Measurements from ENCODE around the gene TP53.
A peak's percentile ranks its signal among the peaks of the same experiment; 100 is the strongest.

TP53 gene

GRCh38 chr17:7686222-7687071, 843 bp downstream of the TP53 start:
- H3K4me3 ChIP-seq (replicated peaks; ENCODE audit: low read depth, low read length): peak overlapping the region; percentile 100
- peak; percentile 81 for DNase-seq (ENCODE audit: extremely low read depth, insufficient read length)
- H3K27me3 ChIP-seq (replicated peaks; ENCODE audit: control insufficient read depth, insufficient read depth, low read length): no peaks in the 10 kb centered on the region
- TF ChIP-seq CTCF (IDR thresholded peaks at IDR 0.05; ENCODE audit: insufficient read depth, low read length, poor library complexity, severe bottlenecking): no peak
- H3K36me3 ChIP-seq (ENCODE audit: control insufficient read depth, insufficient read depth, low read length): no peaks in the 10 kb centered on the region; the same call in none of the 2 replicates

GRCh38 chr17:7685533-7686221, 1.6 kb downstream of the TP53 start:
- H3K4me3 ChIP-seq (replicated peaks; ENCODE audit: low read depth, low read length): peak overlapping the region; percentile 100
- peak; percentile 95 for DNase-seq (ENCODE audit: extremely low read depth, insufficient read length)
- no peak for TF ChIP-seq CTCF (IDR thresholded peaks at IDR 0.05; ENCODE audit: insufficient read depth, low read length, poor library complexity, severe bottlenecking)
- H3K27me3 ChIP-seq (replicated peaks; ENCODE audit: control insufficient read depth, insufficient read depth, low read length): no peaks in the 10 kb centered on the region
- H3K36me3 ChIP-seq (ENCODE audit: control insufficient read depth, insufficient read depth, low read length): no peaks in the 10 kb centered on the region; the same call in none of the 2 replicates

GRCh38 chr17:7684851-7685532, 2.3 kb downstream of the TP53 start:
- DNase-seq (ENCODE audit: extremely low read depth, insufficient read length): no peak
- no peak for TF ChIP-seq CTCF (IDR thresholded peaks at IDR 0.05; ENCODE audit: insufficient read depth, low read length, poor library complexity, severe bottlenecking)
- no peaks in the 10 kb centered on the region; the same call in 1 of the 2 replicates for H3K36me3 ChIP-seq (ENCODE audit: control insufficient read depth, insufficient read depth, low read length)
- peak overlapping the region; percentile 100 for H3K4me3 ChIP-seq (replicated peaks; ENCODE audit: low read depth, low read length)
- no peaks in the 10 kb centered on the region for H3K27me3 ChIP-seq (replicated peaks; ENCODE audit: control insufficient read depth, insufficient read depth, low read length)

GRCh38 chr17:7677388-7678067, 9.8 kb downstream of the TP53 start:
- Histone ChIP-seq H3K36me3 (ENCODE audit: control insufficient read depth, insufficient read depth, low read length) (peaks cover 24% of the 10 kb centered on the region), H3K4me3 (replicated peaks; ENCODE audit: low read depth, low read length) (no peak overlapping the region), H3K27me3 (replicated peaks; ENCODE audit: control insufficient read depth, insufficient read depth, low read length) (no peaks in the 10 kb centered on the region)
- TF ChIP-seq CTCF (IDR thresholded peaks at IDR 0.05; ENCODE audit: insufficient read depth, low read length, poor library complexity, severe bottlenecking): no peak
- no peak for DNase-seq (ENCODE audit: extremely low read depth, insufficient read length)

DNA sequence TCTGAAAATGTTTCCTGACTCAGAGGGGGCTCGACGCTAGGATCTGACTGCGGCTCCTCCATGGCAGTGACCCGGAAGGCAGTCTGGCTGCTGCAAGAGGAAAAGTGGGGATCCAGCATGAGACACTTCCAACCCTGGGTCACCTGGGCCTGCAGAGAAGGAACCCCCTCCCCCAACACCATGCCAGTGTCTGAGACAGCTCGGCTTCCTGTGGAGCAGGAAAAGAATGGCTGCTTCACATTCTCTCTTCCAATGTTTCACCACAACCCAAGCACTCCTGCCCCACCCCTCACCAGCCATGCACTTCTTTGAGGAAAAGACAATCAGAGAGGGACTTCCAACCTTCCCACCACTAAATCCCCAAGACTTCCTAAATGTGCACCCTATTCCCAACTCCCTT, 10.8 kb downstream of the TP53 start:
- H3K4me3 ChIP-seq (replicated peaks; ENCODE audit: low read depth, low read length): no peak overlapping the region
- no peak for DNase-seq (ENCODE audit: extremely low read depth, insufficient read length)

More for the DNA sequence above, 10.8 kb downstream of the TP53 start:
- peaks cover 26% of the 10 kb centered on the region for H3K36me3 ChIP-seq (ENCODE audit: control insufficient read depth, insufficient read depth, low read length)
- no peaks in the 10 kb centered on the region for H3K27me3 ChIP-seq (replicated peaks; ENCODE audit: control insufficient read depth, insufficient read depth, low read length)
- no peak for TF ChIP-seq CTCF (IDR thresholded peaks at IDR 0.05; ENCODE audit: insufficient read depth, low read length, poor library complexity, severe bottlenecking)

Data from GM06990 (cell line).